ENCODE data around the gene APBB2. TPM values are rescaled to one million over a fixed set of nuclear protein-coding genes. Genes with fewer than 3 reads are reported as not detected.

Gene APBB2
- total RNA-seq, 2 donors from 2014 or later, result 37.3 to 75.3 TPM

DNA sequence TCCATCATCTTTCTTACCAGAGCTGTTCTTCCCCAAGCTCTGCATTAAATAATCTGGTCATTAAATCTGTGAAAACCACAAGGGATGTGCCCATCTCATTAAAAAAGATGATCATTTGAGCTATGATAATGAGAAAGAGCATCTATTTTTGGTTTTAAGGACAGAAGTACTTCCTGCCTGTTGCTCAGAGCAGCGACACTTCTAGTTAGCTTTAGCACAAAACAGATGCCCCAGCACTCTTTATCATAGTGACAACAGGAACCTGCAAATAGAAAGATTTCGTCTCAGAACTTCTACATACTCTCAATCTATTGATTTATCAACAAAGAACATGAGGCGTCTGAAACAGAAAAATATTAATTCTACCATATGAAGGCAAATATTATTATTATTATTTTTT lies 140.1 kb downstream of the APBB2 start:
- H3K4me1 ChIP-seq, result peaks cover 0 to 43% of the 10 kb centered on the region in 2 donors
- no peak for DNase-seq (ENCODE audit: low spot score)

DNA sequence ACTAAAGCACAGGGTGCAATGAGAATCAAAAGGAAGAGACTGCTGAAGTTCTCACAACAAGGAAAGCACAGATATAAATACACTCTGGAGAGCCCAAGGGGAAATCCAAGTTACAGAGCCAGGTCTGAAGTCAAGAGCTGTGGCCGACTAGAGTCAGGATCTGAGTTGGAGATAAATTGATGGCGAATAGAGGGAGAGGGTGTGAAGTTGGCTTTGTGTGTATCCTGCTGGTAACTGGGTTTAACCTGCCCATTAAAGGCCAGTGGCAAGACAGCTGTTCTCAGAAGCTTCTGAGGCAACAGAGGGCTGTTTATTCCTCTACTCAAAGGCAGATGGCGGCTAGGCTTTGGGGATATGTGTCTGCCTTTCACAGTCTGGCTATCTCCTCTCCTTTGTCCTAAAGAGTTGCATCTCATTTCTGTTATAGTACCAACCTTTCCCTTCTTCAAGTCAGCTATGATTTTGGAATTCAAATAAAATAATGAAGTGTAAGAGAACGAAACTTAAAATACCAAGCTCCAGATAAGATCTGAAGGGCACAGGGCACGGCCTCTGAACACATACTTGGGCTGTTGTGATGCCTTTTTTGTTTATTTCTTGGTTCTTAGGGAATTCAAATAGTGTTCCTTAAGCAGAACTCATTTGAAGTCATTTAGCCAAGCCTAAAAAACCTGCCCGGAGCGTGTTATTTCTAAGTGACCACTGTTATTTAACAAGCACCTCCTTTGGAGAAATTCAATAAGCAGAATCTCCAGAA lies 142.1 kb downstream of the APBB2 start:
- Histone ChIP-seq H3K27me3 (no peaks in the 10 kb centered on the region), H3K4me3 (no peak overlapping the region), H3K4me1 (peaks cover 0 to 47% of the 10 kb centered on the region in 2 donors), H3K9me3 (no peaks in the 10 kb centered on the region), H3K36me3 (no peaks in the 10 kb centered on the region), H3K27ac (peak overlapping the region; percentile 6 to 37)
- no peak for TF ChIP-seq CTCF (IDR thresholded peaks at IDR 0.05)
- DNase-seq (ENCODE audit: low spot score), result no peak

More for the DNA sequence above, 140.1 kb downstream of the APBB2 start:
- no peak overlapping the region for H3K4me3 ChIP-seq
- no peaks in the 10 kb centered on the region for H3K27me3 ChIP-seq
- H3K36me3 ChIP-seq, result no peaks in the 10 kb centered on the region
- H3K27ac ChIP-seq, result no peak overlapping the region
- no peak for TF ChIP-seq CTCF (IDR thresholded peaks at IDR 0.05)
- no peaks in the 10 kb centered on the region for H3K9me3 ChIP-seq

DNA sequence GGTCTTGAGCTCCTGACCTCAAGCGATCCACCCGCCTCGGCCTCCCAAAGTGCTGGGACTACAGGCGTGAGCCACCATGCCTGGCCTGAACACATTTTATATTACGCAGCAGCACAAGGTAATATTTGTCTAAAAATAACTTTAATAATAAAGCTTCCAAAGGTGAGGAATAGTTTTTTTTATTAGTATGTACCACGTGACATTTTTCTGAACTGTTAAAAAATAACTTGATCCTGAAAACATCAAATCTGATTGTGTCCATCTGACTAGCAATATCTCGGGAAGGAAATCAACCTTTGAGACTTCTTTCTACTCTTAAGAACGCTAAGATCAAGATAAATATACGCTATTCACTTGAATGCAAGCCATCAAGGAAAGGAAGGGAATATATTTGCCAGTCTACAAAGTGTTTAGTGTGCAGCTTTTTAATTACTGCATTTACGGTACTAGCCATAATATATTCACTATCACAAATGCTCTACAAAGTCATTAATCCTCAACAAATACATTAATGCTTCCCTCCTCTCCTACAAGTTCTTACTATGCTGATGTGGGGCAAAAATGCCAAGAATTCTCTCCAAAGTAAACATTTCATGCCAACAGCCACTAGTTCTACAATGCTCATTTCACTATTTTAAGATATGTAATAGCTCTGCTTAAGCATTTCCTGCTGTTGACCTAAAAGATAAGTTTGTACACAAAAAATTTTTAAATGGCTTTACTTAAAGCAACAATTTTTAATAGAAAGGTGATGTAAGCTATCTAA lies 143.6 kb downstream of the APBB2 start:
- TF ChIP-seq CTCF (IDR thresholded peaks at IDR 0.05), result no peak
- DNase-seq (ENCODE audit: low spot score), result no peak
- no peak overlapping the region for H3K27ac ChIP-seq
- no peaks in the 10 kb centered on the region for H3K36me3 ChIP-seq
- no peaks in the 10 kb centered on the region for H3K27me3 ChIP-seq
- peaks cover 0 to 47% of the 10 kb centered on the region in 2 donors for H3K4me1 ChIP-seq
- H3K4me3 ChIP-seq, result no peak overlapping the region
- no peaks in the 10 kb centered on the region for H3K9me3 ChIP-seq

- TF ChIP-seq CTCF (IDR thresholded peaks at IDR 0.05), result no peak
- DNase-seq (ENCODE audit: low spot score), result no peak
- Histone ChIP-seq H3K4me1 (peaks cover 0 to 47% of the 10 kb centered on the region in 2 donors), H3K9me3 (no peaks in the 10 kb centered on the region), H3K27me3 (no peaks in the 10 kb centered on the region), H3K36me3 (no peaks in the 10 kb centered on the region), H3K27ac (no peak overlapping the region), H3K4me3 (no peak overlapping the region)
Measured at GRCh38 chr4:41069838-41070237, 144.5 kb downstream of the APBB2 start.

DNA sequence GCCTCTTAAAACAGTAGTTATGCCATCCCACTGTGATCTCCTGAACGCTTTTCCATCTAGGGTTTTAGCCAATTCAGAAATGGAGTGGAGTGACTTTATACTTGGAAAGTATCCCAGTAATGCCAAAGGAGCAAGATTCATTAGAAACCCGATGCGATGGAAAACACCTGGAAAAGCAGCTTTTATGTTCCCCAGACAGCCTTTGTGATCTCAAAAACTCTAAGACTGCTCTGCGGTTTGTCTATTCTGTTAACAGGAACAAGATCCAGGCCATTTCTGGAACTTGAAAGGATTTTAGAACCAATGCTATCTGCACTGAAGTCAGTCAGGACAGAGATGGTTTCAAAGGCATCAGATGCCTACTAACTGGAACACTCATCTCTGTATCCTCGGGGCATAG lies 145.1 kb downstream of the APBB2 start:
- H3K27me3 ChIP-seq, result no peaks in the 10 kb centered on the region
- no peak for DNase-seq (ENCODE audit: low spot score)
- H3K36me3 ChIP-seq, result no peaks in the 10 kb centered on the region
- H3K27ac ChIP-seq, result no peak overlapping the region
- TF ChIP-seq CTCF (IDR thresholded peaks at IDR 0.05), result no peak
- no peaks in the 10 kb centered on the region for H3K9me3 ChIP-seq
- H3K4me3 ChIP-seq, result no peak overlapping the region
- peaks cover 0 to 47% of the 10 kb centered on the region in 2 donors for H3K4me1 ChIP-seq

All from right atrium auricular region (tissue), 2 donors.